ENCODE results near the gene HECW1. TPM values are rescaled to one million over a fixed set of nuclear protein-coding genes. Genes with fewer than 3 reads are reported as not detected.
A peak's percentile ranks its signal among the peaks of the same experiment; 100 is the strongest.

Gene HECW1
- total and polyA plus RNA-seq, 2 of the 13 experiments (the other 11 are each of a cell fraction or from before 2014, with no cell fraction given) = not detected

DNA sequence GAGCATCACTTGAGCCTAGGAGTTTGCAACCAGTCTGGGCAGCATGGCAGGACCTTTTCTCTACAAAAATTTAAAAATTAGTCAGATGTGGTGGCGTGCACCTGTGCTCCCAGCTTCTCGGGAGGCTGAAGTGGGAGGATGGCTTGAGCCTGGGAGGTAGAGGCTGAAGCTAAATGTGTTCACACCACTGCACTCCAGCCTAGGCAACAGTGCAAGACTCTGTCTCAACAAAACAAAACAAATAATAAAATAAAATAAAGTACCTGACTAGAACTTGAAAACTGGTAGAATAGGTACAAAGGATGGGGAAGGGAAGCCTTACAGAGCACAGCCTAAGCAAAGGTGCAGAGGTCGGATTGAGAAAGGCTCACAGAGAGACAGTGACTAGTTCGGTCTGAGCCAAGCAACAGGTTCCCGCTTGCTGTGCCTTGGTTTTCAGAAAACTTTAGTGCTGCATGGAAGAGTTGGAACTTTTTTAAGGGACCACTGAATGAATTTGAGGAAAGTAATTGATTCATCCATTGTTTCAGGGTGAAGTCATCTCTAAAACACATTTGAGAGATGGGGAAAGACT lies 370.3 kb downstream of the HECW1 start (continued):
- TF ChIP-seq, protein P1, sequence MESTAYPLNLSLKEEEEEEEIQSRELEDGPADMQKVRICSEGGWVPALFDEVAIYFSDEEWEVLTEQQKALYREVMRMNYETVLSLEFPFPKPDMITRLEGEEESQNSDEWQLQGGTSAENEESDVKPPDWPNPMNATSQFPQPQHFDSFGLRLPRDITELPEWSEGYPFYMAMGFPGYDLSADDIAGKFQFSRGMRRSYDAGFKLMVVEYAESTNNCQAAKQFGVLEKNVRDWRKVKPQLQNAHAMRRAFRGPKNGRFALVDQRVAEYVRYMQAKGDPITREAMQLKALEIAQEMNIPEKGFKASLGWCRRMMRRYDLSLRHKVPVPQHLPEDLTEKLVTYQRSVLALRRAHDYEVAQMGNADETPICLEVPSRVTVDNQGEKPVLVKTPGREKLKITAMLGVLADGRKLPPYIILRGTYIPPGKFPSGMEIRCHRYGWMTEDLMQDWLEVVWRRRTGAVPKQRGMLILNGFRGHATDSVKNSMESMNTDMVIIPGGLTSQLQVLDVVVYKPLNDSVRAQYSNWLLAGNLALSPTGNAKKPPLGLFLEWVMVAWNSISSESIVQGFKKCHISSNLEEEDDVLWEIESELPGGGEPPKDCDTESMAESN (CRISPR knock-in tag; conservative IDR thresholded peaks at IDR 0.05) = 0 out of 2 replicates have a peak, but pooled peaks have one; percentile 15
- TF ChIP-seq ZNF710 (CRISPR knock-in tag; IDR thresholded peaks at IDR 0.05; ENCODE audit: borderline replicate concordance) (no peak; the same call in 1 of the 2 replicates), ZNF431 (CRISPR knock-in tag; IDR thresholded peaks at IDR 0.05; ENCODE audit: borderline replicate concordance, low read depth) (no peak), ZNF576 (CRISPR knock-in tag; IDR thresholded peaks at IDR 0.05) (no peak), ZNF644 (CRISPR knock-in tag; IDR thresholded peaks at IDR 0.05; ENCODE audit: low read depth) (0 out of 2 replicates have a peak, but pooled peaks have one; percentile 11), NR2F6 (IDR thresholded peaks at IDR 0.05) (no peak), NR2F6 (CRISPR knock-in tag; IDR thresholded peaks at IDR 0.05) (peak; percentile 40; the same call in 1 of the 2 replicates), ZNF441 (CRISPR knock-in tag; IDR thresholded peaks at IDR 0.05; ENCODE audit: borderline replicate concordance) (peak; percentile 63; the same call in 1 of the 2 replicates), RBM39 (IDR thresholded peaks at IDR 0.05; ENCODE audit: low read depth, low read length, poor library complexity, severe bottlenecking) (no peak), ONECUT2 (CRISPR knock-in tag; IDR thresholded peaks at IDR 0.05) (no peak), SMC3 (IDR thresholded peaks at IDR 0.05; ENCODE audit: low read length) (peak; percentile 9; the same call in 1 of the 2 replicates), HNRNPL (IDR thresholded peaks at IDR 0.05; ENCODE audit: low read depth, low read length) (no peak), HMG20A (CRISPR knock-in tag; IDR thresholded peaks at IDR 0.05; ENCODE audit: borderline replicate concordance) (peak; percentile 37), ZNF138 (CRISPR knock-in tag; IDR thresholded peaks at IDR 0.05; ENCODE audit: low read depth) (no peak), BCLAF1 (IDR thresholded peaks at IDR 0.05) (no peak), FIP1L1 (IDR thresholded peaks at IDR 0.05; ENCODE audit: borderline replicate concordance, insufficient read depth, low read depth, low read length) (no peak), ZNF776 (CRISPR knock-in tag; IDR thresholded peaks at IDR 0.05) (no peak), ZNF468 (CRISPR knock-in tag; IDR thresholded peaks at IDR 0.05) (no peak), LBX2 (CRISPR knock-in tag; IDR thresholded peaks at IDR 0.05; ENCODE audit: borderline replicate concordance) (no peak), GLI4 (CRISPR knock-in tag; IDR thresholded peaks at IDR 0.05; ENCODE audit: borderline replicate concordance) (no peak), JUN (CRISPR knock-in tag; IDR thresholded peaks at IDR 0.05) (no peak), NR2F2 (IDR thresholded peaks at IDR 0.05; ENCODE audit: borderline replicate concordance, low read depth) (no peak)
- TF ChIP-seq, protein P2, sequence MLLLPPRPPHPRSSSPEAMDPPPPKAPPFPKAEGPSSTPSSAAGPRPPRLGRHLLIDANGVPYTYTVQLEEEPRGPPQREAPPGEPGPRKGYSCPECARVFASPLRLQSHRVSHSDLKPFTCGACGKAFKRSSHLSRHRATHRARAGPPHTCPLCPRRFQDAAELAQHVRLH (CRISPR knock-in tag; IDR thresholded peaks at IDR 0.05; ENCODE audit: borderline replicate concordance, low read depth) = 0 out of 2 replicates have a peak, but pooled peaks have one; percentile 16

Measured in HepG2 (cell line).